Activated naive CD8-positive, alpha-beta T cell treated with anti-CD3 and anti-CD28 coated beads, Interleukin-2, amount 50 U/mL, for 16 hours (primary cell): Measurements from ENCODE around the gene NCKAP5.

Experiments used
- DNase-seq: peaks from one replicate; pipeline ENCODE4 v3.0.0-alpha.2; 2020; ENCODE audit warnings: low read depth, low spot score

The NCKAP5 gene

DNA sequence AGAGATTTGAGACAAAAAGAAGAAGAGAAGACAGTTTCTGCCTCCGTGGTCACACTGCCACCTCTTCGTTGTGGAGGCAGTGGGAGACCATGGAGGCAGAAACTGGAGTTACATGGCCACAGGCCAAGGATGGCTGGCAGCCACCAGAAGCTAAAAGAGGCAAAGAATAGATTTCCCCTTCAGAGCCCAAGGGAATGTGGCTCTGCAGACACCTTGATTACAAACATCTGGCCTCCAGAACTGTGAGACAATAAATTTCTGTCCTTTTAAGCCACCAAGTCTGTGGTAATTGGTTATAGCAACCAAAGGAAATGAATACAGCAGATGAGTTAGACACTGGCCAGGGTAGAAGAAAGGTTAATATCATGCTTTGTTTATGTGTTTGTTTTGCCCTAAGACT lies 477.9 kb downstream of the NCKAP5 start:
- no peak for DNase-seq

DNA sequence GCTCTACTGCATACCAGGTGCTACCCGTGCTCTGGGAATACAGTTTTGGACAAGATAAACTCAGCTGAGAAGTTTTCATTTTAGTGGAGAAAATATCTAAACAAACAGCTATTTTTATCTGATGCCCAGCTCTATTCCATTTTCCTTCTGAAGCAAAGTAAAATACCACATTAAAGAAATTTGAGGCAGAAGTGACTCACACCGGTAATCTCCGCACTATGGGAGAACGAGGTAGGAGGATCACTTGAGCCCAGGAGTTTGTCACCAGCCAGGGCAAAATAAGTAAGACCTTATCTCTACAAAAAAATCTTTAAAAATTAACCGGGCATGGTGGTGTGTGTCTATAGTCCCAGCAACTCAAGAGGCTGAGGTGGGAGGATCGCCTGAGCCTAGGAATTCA lies 482.1 kb downstream of the NCKAP5 start:
- DNase-seq: no peak

DNA sequence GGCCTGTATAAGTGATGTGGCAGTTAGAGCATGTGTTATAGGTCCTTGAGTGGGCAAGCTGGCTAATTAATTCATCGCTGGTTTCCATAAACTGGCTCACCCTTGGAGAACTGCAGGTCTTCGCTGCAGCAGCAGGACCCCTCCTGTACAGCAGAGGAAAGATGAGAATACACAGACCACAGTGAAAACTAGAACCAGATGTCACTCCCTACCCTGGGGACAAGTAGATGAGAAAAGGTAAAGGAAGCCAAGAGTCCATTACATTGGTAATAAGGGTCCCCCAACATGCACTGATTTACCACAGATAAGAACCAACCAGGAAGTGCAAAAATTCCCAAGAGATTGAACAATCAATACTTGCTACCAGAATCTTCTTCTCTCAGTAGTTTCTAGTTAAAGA lies 482.6 kb downstream of the NCKAP5 start:
- DNase-seq: no peak

DNA sequence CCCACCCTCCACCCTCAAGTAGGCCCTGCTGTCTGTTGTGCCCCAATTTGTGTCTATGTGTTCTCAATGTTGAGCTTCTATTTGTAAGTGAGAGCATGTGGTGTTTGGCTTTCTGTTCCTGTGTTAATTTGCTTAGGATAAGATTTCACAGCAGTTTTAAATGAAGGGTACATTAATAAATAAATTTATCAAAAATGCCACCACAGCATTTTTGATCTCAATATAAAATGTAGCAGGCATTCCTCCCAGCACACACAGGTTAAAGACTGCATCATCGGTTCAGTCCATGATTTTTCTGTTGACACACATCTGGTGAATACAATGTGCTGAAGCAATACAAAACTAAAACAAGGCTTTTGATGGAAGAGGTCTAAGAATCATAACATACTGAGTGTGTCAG lies 486.2 kb downstream of the NCKAP5 start:
- no peak for DNase-seq

DNA sequence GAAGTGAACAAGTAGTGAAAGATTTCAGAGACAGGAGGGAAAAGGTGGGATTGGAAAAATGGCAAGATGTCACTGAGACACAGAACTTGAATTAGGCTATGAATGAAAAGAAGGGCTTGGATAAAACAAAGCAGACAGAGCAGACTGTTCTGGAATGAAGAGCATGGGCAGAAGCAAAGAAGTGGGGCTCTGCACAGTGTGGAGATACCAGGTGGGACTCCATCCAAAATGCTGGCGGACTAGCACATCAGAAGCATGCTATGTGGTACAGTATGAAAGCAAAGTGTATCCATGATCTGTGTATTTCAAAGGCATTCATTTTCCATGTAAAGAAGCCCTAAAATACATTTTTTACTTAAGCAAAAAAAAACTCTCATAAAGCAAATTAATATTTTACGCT lies 487.4 kb downstream of the NCKAP5 start:
- DNase-seq: no peak

DNA sequence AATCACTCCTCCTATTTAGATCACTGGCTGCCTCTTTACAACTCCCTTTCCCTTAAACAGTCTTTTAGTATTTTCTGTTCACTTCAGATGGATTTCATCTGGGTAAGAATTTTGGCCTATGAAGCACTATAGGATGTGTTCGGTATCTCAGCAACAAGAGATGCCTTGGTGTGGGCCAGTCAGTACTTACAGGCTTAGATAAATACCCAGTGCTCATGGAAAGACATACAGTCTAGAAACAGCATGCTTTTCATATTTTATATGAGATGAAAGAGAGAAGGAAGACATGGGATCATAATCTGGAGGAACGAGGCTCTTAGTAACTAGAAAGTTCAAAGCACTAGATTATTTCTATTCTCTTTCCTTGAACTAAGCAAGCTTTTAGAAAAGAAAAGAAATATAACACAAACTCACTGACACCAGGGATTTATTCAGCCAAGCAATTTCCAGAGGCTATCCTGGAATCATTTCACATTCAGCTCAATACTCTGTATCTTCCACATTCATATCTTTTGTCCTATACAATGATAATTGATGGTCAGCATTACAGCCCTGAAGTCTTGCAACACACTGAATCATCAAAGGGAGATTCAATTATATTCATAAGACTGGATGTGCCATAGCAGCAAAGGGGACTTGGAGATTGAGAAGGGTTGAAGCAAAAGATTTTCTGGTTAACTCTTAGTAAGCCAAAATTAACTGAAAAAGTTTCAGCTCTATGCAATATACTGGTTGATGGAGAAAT lies 489.4 kb downstream of the NCKAP5 start:
- no peak for DNase-seq

DNA sequence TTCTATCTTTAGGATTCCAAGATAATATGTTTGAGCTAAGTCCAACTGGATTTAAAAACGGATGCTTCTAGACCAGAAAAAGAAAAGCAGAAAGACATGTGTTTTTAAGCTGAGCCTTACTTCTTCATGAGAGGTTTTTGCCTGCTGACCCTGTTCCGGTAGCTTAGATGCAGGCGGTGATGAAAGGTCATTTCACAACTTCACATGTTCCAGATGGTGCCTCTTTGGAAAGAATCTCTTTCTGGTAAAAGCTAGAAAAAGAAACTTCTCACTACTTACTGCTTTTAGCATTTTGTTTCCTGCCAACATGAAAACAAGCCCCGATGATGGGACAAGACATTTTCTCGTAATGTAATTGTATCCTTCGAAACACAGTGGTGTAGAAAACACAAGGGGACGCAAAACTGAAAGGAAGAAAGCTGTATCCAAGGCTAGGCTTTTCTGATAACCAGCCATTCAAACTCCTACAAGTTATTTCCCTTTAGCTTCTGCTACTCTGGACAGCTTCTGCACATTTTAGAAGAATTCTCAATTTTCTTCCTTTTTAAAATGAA lies 490.9 kb downstream of the NCKAP5 start:
- DNase-seq: no peak

DNA sequence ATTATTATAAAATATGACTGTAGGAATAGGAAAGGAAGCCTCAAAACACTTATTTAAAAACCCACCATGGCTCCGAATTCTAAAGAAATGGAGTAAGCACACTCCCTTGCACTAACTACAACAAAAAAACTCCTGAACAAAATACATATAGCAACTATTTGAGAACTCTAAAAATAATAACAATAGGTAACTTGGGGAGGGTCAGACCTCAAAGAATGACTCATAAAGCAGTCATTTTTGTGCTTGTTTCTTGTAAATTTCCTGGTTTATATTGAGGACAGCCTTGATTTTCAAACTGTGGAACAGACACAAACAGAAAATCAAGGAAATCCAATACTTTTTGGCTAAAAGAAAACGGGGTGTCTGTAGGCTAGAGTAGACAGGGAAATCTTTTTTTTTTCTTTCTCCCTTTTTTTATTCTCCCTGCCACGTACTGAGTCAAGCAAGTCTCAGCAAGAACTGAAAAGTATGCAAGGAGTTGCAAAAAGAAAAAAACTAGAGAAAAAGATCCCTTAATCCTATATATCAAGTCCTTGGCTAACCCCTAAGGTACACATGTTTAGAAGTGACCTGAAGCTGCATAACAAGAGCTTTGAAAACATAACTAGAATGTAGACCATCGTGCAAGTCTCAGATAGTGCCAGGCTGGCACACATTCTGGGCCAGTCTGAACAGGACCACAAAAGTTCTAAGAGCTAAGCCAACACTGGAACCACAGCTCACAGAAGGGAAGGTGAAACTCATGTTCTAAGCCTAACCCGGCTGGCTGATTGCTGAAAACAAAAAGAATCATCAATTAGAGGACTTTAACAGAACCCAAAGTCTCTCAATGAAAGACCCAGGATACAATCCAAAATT lies 495.2 kb downstream of the NCKAP5 start:
- DNase-seq: no peak

DNA sequence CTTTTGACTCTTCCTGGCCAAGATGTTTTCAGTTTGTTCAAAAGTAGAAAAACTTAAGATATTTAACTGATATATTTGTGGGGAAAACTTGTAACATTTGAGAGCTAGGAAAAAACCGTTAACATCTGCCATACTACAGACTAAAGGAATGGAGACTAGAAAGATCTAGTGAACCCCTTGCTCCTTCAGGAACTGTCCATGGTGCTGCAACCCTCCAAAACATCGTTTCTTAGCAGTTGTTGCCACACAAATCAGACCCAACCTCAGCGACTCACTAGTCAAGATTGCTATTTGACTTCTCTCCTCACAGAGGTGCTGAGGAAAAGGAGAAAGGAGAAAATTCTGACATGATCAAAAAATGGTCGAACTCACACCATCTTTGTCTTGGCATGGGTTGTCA lies 504.5 kb downstream of the NCKAP5 start:
- DNase-seq: no peak

DNA sequence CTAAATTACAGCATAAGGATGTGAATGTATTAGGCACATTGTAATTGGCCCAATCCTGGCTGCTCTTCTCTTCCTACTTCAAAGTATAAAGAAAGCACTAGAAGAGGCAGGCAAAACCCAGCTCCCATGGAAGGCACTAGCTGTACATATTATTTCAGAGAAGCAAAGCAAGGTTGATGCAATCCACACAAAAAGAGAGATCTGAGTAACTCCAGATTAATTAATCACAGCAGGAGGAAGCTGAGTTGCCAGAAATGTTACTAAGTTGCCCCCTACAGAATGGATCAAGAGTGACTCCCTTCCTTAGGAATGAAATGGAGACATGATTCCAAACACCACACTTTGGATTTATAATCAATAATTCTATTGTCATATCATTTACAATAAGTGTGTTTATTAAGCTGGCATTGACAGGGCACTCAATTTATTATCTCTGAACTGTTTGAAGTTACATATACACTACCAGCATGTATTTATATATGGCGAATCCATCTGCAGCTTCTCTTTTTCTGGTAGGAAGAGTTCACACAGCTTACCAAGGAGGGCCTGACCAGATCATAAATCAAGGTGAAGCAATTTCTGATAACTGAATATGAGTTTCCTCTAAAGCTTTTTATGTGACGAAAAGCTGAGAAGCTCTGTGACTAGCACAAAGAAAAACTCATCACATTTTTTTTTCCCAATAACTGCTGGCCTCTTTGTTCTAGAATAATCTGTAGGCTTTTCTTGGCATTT lies 505.2 kb downstream of the NCKAP5 start:
- no peak for DNase-seq

DNA sequence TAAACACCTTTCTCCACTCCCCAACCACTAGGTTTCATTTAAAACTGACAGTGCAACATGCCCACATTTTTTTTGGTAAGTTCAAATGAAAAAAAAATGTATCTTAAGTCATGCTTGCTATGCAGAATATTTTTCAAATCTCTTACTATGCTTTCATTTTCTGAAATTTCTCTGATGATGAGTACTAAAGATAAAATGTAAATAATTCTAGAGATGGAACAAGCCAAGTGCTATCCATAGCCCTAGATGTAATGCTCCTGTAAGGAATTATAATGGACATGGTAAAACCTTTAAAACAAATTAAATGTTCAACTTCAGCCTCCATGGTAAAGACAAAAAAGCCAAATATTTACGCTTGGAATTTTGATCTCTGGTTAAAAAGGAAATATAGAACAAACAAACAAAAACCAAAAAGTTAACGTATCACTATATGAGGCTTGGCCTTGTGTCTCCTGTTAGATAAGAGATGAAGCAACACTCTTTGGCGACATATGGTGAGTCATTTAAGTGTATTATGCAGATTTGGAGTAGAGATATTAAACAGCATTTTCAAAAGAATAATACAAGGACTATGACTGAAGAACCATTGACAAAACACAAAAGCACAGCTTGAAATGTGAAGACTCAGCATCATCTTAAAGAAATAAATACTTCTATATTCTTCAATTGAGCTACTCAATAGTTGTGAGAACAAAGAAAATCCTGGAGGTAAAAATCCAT lies 506.2 kb downstream of the NCKAP5 start:
- DNase-seq: no peak

DNA sequence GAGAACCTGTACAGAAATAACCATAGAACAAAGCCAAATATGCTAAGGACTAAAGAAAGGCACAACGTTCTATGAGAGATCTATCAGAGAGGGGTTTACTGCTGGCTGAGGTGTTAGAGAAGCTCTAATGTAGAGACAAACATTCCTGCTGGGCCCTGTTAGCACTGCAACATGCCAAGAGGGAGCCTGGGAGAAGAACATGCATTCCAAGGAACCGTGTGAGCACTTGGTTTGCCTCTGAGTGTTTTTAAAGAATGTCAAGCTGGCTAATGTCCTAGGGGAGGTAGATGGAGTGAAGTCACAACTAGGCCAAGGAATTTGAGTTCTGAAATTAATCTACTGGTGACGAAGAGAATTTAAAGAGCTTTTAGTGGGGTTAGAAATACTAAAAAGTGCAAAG lies 514.0 kb downstream of the NCKAP5 start:
- DNase-seq: no peak

DNA sequence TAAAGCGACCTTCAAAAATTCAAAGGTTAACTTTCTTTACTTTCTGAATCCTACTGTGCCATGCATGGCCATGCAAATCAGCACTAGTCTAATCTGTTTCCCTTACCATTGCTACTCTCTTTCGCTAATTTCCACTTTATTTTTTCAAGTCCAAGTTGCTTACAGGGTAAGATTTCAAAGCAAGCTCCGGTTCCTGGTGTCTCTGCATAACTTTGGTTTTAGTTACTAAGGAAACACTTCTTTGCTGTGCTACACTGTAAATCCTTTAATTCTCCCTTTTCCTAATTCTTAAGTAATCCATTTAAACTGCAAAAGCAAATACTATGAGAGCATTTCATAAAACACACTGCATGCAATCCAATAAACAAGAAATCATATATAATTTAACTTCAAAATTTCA lies 514.7 kb downstream of the NCKAP5 start:
- DNase-seq: no peak

DNA sequence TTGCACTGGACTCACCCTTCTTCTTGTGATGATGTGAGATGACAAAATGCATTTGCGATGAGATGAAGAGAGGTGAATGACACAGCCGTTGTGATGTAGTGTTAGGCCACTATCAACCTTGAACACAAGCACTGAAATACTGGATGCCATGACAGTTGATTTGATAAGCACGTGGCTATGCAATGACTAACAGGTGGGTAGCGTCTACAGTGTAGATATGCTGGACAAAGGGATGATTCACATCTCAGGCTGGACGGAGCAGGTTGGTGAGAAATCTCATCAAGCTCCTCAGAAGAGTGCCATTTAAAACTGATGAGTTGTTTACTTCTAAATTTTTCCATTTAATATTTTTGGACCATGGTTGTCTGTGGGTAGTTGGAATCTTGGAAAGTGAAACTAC lies 522.5 kb downstream of the NCKAP5 start:
- DNase-seq: no peak

DNA sequence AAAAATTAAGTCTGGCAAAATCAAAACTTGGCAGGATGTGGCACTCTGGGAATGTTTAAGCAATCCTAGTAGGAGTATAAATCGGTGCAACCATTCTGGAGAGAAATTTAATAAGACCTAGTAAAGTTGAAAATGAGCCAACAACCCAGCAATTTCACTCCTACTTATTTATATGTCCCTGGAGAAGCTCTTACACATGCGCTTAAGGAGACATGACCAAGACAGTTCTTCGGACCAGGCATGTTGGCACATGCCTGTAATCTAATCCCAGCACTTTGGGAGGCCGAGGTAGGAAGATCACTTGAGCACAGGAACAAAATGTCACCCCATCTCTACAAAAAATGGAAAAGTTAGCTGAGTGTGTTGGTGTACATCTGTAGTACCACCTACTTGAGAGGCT lies 523.7 kb downstream of the NCKAP5 start:
- no peak for DNase-seq

DNA sequence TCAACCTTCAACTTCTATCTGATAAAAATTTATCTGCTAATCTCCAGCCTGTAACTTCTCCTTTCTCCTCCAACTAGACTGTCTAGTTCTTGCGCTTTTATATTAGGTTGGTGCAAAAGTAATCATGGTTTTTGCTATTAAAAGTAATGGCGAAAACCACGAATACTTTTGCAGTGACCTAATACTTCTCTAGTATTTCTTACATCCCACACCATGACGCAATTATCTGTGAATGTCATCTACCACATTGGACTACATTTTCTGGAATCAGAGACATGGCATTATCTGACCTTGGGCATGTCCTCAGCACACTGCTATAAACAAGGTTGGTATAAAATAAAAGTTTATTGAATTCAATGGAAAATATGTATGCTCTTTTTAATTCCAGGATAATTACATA lies 528.1 kb downstream of the NCKAP5 start:
- no peak for DNase-seq

DNA sequence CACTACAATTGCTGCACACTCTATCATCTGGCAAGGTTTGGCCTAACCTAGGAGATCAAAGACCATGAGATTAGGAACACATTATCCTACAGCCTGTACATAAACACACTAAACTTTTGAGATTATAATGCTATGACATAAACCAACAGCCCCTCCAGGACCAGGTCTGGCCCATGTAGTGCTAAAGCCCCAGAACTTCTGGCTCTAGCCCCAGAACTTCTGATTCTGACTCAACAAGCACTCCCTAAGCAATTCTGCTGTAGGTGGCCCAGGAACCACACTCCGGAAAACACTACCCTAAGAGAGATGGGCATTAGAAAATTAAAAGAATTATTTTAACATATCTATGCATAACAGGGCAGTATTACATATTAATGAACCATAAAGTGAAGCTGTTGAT lies 528.7 kb downstream of the NCKAP5 start:
- DNase-seq: no peak

DNA sequence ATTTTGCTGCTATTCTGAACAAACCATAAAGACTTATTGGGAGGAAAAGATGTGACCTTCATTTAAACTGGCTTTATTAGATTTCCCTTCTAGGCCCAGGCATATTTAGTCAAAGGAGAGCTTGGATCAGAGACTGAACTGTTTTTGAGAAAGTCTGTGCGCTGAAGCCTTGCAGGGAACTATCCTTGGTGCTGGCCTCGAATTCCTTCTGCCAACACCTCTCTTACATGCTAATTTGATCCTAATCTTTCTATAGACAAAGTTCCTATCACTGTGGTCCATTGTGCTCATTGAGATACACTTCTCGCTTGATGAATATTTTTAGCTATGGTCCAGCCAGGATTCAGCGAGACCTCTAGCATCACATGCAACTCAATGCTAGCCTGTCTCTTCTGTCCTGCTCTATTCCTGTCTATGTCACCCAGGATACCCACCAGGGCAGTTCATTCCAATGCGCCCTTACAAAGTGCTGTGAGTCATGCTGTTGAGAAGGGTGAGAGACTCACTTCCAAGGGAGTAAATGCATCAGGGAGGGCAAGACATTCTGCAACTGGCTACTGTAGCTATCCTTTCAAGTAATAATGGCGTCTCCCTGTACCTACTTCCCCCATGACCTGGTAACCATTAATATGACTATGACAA lies 541.6 kb downstream of the NCKAP5 start:
- DNase-seq: no peak

DNA sequence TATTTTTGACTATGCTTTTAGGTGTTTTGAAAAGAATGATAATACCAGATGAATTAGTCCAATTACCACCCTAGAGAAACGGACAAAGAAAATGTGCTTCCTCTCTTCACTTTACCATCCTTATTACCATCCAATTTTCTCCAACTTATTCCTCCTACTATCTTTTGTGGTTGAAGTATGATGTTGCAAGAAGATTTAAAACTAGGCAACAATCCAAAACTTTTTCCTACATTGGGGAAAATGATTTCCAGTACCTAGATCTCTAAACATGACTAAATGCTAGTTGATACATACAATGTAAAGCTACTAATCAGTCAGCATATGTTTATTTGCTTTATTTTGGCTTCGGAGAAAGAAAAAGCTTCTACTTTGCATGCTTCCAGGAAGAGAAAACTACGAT lies 543.3 kb downstream of the NCKAP5 start:
- DNase-seq: no peak

DNA sequence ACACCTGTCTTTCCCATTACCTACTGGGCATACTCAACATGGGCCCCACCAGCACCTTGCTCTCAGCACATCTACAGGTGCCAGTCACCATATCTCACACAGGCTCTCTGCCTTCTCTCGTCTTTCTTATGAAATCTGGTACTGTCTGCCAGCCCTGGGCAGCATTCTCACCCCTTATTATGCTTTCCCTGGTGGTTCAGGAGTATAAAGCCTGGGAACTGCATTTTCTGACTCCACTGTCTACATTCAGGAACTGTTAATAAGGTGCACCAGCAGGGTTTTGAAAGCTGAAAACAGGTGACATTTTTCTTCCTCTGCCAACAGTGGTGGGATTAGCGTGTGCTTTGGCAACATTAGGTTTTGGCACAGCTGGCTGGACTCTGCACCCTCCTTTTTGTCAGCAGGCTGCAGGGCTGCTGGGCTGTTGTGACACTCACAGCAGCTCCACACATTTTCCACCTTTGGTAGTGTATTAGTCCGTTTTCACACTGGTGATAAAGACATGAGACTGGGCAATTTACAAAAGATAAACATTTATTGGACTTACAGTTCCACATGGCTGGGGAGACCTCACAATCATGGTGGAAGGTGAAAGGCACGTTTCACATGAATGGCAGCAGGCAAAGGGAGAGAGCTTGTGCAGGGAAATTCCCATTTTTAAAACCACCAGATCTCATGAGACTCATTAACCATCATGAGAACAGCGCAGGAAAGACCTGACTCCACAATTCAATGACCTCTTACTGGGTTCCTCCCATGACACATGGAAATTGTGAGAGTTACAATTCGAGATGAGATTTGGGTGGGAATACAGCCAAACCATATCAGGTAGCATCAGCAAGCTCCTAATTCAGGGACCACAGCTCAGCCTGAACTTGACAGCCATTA lies 555.2 kb downstream of the NCKAP5 start:
- DNase-seq: no peak
